ENCODE measurements around the gene CEACAM21. TPM values are rescaled to one million over a fixed set of nuclear protein-coding genes. Genes with fewer than 3 reads are reported as not detected.

CEACAM21 gene
- polyA plus RNA-seq, 3 donors = 2.1 to 6.4 (median 4.1) TPM

- Mint-ChIP-seq H3K4me3 (peak overlapping the region; percentile 98 to 99), H3K9me3 (peaks cover 3 to 17% (median 14%) of the 10 kb centered on the region in 7 donors), H3K27ac (peak overlapping the region; percentile 94 to 98 (median 95)), H3K27me3 (ENCODE audit: low read depth in 3 of 3) (peaks cover 0 to 2% (median 1%) of the 10 kb centered on the region in 3 donors), H3K36me3 (peaks cover 17 to 27% of the 10 kb centered on the region in 2 donors), H3K4me1 (peaks cover 69% of the 10 kb centered on the region)
- peak overlapping the region; percentile 100 for H3K4me2 ChIP-seq (replicated peaks; ENCODE audit: extremely low read depth, low read length, poor library complexity, severe bottlenecking)
- TF ChIP-seq CTCF (IDR thresholded peaks at IDR 0.05) = no peak
- peaks cover 33% of the 10 kb centered on the region for H4K20me1 ChIP-seq (ENCODE audit: insufficient read depth, low read length)
- peak overlapping the region; percentile 74 for H2AFZ ChIP-seq (ENCODE audit: insufficient read depth, low read depth, low read length, poor library complexity, severe bottlenecking)
- H3K27me3 ChIP-seq (ENCODE audit: control insufficient read depth in 2 of 2, insufficient read depth in 2 of 2, low read length in 2 of 2) = no peaks in the 10 kb centered on the region
- H3K4me3 ChIP-seq (replicated peaks in 1 of 3; ENCODE audit: low read depth in 2 of 3, low read length in 3 of 3) = peak overlapping the region; percentile 52 to 98 (median 80)
- WGBS (ENCODE audit: insufficient coverage) = 80% methylated on average over 1 of the region's 3 CpGs
- DNase-seq = no peak
- intact Hi-C loops (cut with micrococcal nuclease) = no loop called here
- H3K9me3 ChIP-seq (replicated peaks in 1 of 2; ENCODE audit: control insufficient read depth in 1 of 2, insufficient read depth in 1 of 2, low read length in 2 of 2) = peaks cover 3 to 16% of the 10 kb centered on the region in 2 donors
- peak overlapping the region; percentile 79 for H3K9ac ChIP-seq (ENCODE audit: insufficient read depth, low read length, poor library complexity, severe bottlenecking)
- H3K79me2 ChIP-seq (ENCODE audit: insufficient read depth, low read length) = peaks cover 55% of the 10 kb centered on the region
- peak overlapping the region; percentile 49 to 90 for H3K27ac ChIP-seq (ENCODE audit: low read depth in 1 of 2, low read length in 2 of 2)
- peaks cover 66 to 72% of the 10 kb centered on the region in 2 donors for H3K4me1 ChIP-seq (ENCODE audit: control insufficient read depth in 1 of 2, insufficient read depth in 2 of 2, low read length in 2 of 2)
- H3K36me3 ChIP-seq (replicated peaks in 1 of 2; ENCODE audit: control insufficient read depth in 1 of 2, insufficient read depth in 2 of 2, low read length in 2 of 2) = peaks cover 5 to 6% of the 10 kb centered on the region in 2 donors
Observed at GRCh38 chr19:41626278-41626677, 50.3 kb downstream of the CEACAM21 start.

- peaks cover 29% of the 10 kb centered on the region for H4K20me1 ChIP-seq (ENCODE audit: insufficient read depth, low read length)
- Mint-ChIP-seq H3K4me1 (peaks cover 63% of the 10 kb centered on the region), H3K27ac (peak within 1 kb of the TSS; percentile 94 to 98 (median 95)), H3K9me3 (peaks cover 3 to 20% (median 18%) of the 10 kb centered on the region in 7 donors), H3K36me3 (peaks cover 17 to 27% of the 10 kb centered on the region in 2 donors), H3K27me3 (ENCODE audit: low read depth in 3 of 3) (peaks cover 0 to 2% (median 1%) of the 10 kb centered on the region in 3 donors), H3K4me3 (peak within 1 kb of the TSS; percentile 98 to 99)
- 2% methylated on average over 7 of the region's 7 CpGs for WGBS (ENCODE audit: insufficient coverage)
- H3K9ac ChIP-seq (ENCODE audit: insufficient read depth, low read length, poor library complexity, severe bottlenecking) = peak within 1 kb of the TSS; percentile 79
- peak within 1 kb of the TSS; percentile 100 for H3K4me2 ChIP-seq (replicated peaks; ENCODE audit: extremely low read depth, low read length, poor library complexity, severe bottlenecking)
- peak within 1 kb of the TSS; percentile 52 to 98 (median 80) for H3K4me3 ChIP-seq (replicated peaks in 1 of 3; ENCODE audit: low read depth in 2 of 3, low read length in 3 of 3)
- DNase-seq = peak; percentile 83 to 89 (median 84)
- no peaks in the 10 kb centered on the region for H3K27me3 ChIP-seq (ENCODE audit: control insufficient read depth in 2 of 2, insufficient read depth in 2 of 2, low read length in 2 of 2)
- H3K4me1 ChIP-seq (ENCODE audit: control insufficient read depth in 1 of 2, insufficient read depth in 2 of 2, low read length in 2 of 2) = peaks cover 60 to 66% of the 10 kb centered on the region in 2 donors
- H3K79me2 ChIP-seq (ENCODE audit: insufficient read depth, low read length) = peaks cover 50% of the 10 kb centered on the region
- peak within 1 kb of the TSS; percentile 49 to 90 for H3K27ac ChIP-seq (ENCODE audit: low read depth in 1 of 2, low read length in 2 of 2)
- no peak for TF ChIP-seq CTCF (IDR thresholded peaks at IDR 0.05)
- peaks cover 3 to 19% of the 10 kb centered on the region in 2 donors for H3K9me3 ChIP-seq (replicated peaks in 1 of 2; ENCODE audit: control insufficient read depth in 1 of 2, insufficient read depth in 1 of 2, low read length in 2 of 2)
- intact Hi-C loops (cut with micrococcal nuclease) = no loop called here
- H3K36me3 ChIP-seq (replicated peaks in 1 of 2; ENCODE audit: control insufficient read depth in 1 of 2, insufficient read depth in 2 of 2, low read length in 2 of 2) = peaks cover 5 to 6% of the 10 kb centered on the region in 2 donors
- H2AFZ ChIP-seq (ENCODE audit: insufficient read depth, low read depth, low read length, poor library complexity, severe bottlenecking) = peak within 1 kb of the TSS; percentile 74
Observed at GRCh38 chr19:41626877-41627276, 50.9 kb downstream of the CEACAM21 start, which contains the start of gene CEACAM4. Gene CEACAM4 (minus strand): TSS chr19:41627074. CDS start chr19:41626963, 111 bp downstream.
